Activated T-helper 17 cell treated with anti-CD3 and anti-CD28 coated beads, Interleukin-2, amount 50 U/mL, for 72 hours (primary cell): ENCODE measurements around the gene RHOU. TPM values are rescaled to one million over a fixed set of nuclear protein-coding genes. Genes with fewer than 3 reads are reported as not detected.
"Not testable (repeated sequence)": the region's sequence is repeated elsewhere in the genome, so short reads cannot be mapped to it uniquely, and the experiment has no call there.

ENCODE experiments used
- ATAC-seq: fragments of 150-1000 bp; cut with Tn5 transposase; replicated peaks from 2 replicates; pipeline ENCODE4 v1.10.0; 2021; ENCODE audit warnings: mild to moderate bottlenecking, moderate library complexity
- H3K27ac Mint-ChIP-seq: one replicate; pipeline ENCODE4 v1.8.0; 2022; ENCODE audit warnings: mixed read lengths
- H3K27me3 Mint-ChIP-seq: one replicate; pipeline ENCODE4 v1.8.0; 2022; ENCODE audit warnings: mixed read lengths
- H3K36me3 Mint-ChIP-seq: one replicate; pipeline ENCODE4 v1.8.0; 2022; ENCODE audit warnings: low read depth, mild to moderate bottlenecking, mixed read lengths
- H3K4me1 Mint-ChIP-seq: one replicate; pipeline ENCODE4 v1.8.0; 2022; ENCODE audit warnings: mixed read lengths
- H3K4me3 Mint-ChIP-seq: one replicate; pipeline ENCODE4 v1.8.0; 2022; ENCODE audit warnings: mild to moderate bottlenecking, mixed read lengths
- H3K9me3 Mint-ChIP-seq: one replicate; pipeline ENCODE4 v1.8.0; 2022; ENCODE audit warnings: mixed read lengths
- total RNA-seq, 2 donors: library from RNA; stranded (reverse); gene quantifications; one replicate each; pipeline ENCODE4 v1.2.3, GENCODE V29; 2022

The RHOU gene
- total RNA-seq, 2 donors from 2014 or later, result 1.4 to 2.1 TPM

- Mint-ChIP-seq H3K27me3 (peaks cover 25% of the 10 kb centered on the region), H3K4me3 (no peak overlapping the region), H3K9me3 (peaks cover 8% of the 10 kb centered on the region), H3K36me3 (no peaks in the 10 kb centered on the region), H3K27ac (no peak overlapping the region), H3K4me1 (peaks cover 6% of the 10 kb centered on the region)
- no peak for ATAC-seq
These were observed 23.2 kb downstream of the RHOU start for GRCh38 chr1:228758447-228758846.

GRCh38 chr1:228760979-228761378 lies 25.7 kb downstream of the RHOU start:
- peaks cover 12% of the 10 kb centered on the region for H3K27me3 Mint-ChIP-seq
- ATAC-seq, result no peak
- H3K4me3 Mint-ChIP-seq, result no peak overlapping the region
- H3K9me3 Mint-ChIP-seq, result peaks cover 8% of the 10 kb centered on the region
- H3K27ac Mint-ChIP-seq, result no peak overlapping the region
- H3K36me3 Mint-ChIP-seq, result no peaks in the 10 kb centered on the region
- H3K4me1 Mint-ChIP-seq, result peaks cover 6% of the 10 kb centered on the region

- Mint-ChIP-seq H3K9me3 (no peaks in the 10 kb centered on the region), H3K27ac (no peak overlapping the region), H3K36me3 (no peaks in the 10 kb centered on the region), H3K4me1 (peaks cover 3% of the 10 kb centered on the region), H3K4me3 (no peak overlapping the region), H3K27me3 (peaks cover 3% of the 10 kb centered on the region)
- no peak for ATAC-seq
These were observed 28.3 kb downstream of the RHOU start for GRCh38 chr1:228763561-228763960.

GRCh38 chr1:228765168-228765946 lies 30.1 kb downstream of the RHOU start:
- Mint-ChIP-seq H3K4me3 (peak overlapping the region; percentile 24), H3K4me1 (peaks cover 3% of the 10 kb centered on the region), H3K36me3 (no peaks in the 10 kb centered on the region), H3K9me3 (no peaks in the 10 kb centered on the region), H3K27ac (no peak overlapping the region), H3K27me3 (no peaks in the 10 kb centered on the region)
- ATAC-seq, result peak; percentile 55

GRCh38 chr1:228766788-228767187 lies 31.5 kb downstream of the RHOU start:
- Mint-ChIP-seq H3K27me3 (no peaks in the 10 kb centered on the region), H3K9me3 (no peaks in the 10 kb centered on the region), H3K4me3 (no peak overlapping the region), H3K36me3 (no peaks in the 10 kb centered on the region), H3K27ac (no peak overlapping the region), H3K4me1 (peaks cover 3% of the 10 kb centered on the region)
- ATAC-seq, result no peak

- peaks cover 3% of the 10 kb centered on the region for H3K4me1 Mint-ChIP-seq
- H3K9me3 Mint-ChIP-seq, result no peaks in the 10 kb centered on the region
- no peak overlapping the region for H3K27ac Mint-ChIP-seq
- peak; percentile 35 for ATAC-seq
- H3K4me3 Mint-ChIP-seq, result no peak overlapping the region
- H3K27me3 Mint-ChIP-seq, result no peaks in the 10 kb centered on the region
- H3K36me3 Mint-ChIP-seq, result no peaks in the 10 kb centered on the region
These were observed 32.5 kb downstream of the RHOU start for GRCh38 chr1:228767636-228768354.

GRCh38 chr1:228768355-228769000 lies 33.2 kb downstream of the RHOU start:
- no peaks in the 10 kb centered on the region for H3K36me3 Mint-ChIP-seq
- ATAC-seq, result no peak
- H3K27ac Mint-ChIP-seq, result no peak overlapping the region
- no peaks in the 10 kb centered on the region for H3K9me3 Mint-ChIP-seq
- H3K4me1 Mint-ChIP-seq, result peaks cover 3% of the 10 kb centered on the region
- H3K27me3 Mint-ChIP-seq, result no peaks in the 10 kb centered on the region
- H3K4me3 Mint-ChIP-seq, result no peak overlapping the region

- no peaks in the 10 kb centered on the region for H3K27me3 Mint-ChIP-seq
- no peaks in the 10 kb centered on the region for H3K4me1 Mint-ChIP-seq
- H3K9me3 Mint-ChIP-seq, result no peaks in the 10 kb centered on the region
- no peaks in the 10 kb centered on the region for H3K36me3 Mint-ChIP-seq
- no peak for ATAC-seq
- H3K27ac Mint-ChIP-seq, result no peak overlapping the region
- H3K4me3 Mint-ChIP-seq, result no peak overlapping the region
These were observed 35.5 kb downstream of the RHOU start for GRCh38 chr1:228770779-228771223.

- Mint-ChIP-seq H3K27ac (no peak overlapping the region), H3K9me3 (no peaks in the 10 kb centered on the region), H3K36me3 (no peaks in the 10 kb centered on the region), H3K4me3 (no peak overlapping the region), H3K27me3 (no peaks in the 10 kb centered on the region), H3K4me1 (no peaks in the 10 kb centered on the region)
- ATAC-seq, result no peak
These were observed 37.4 kb downstream of the RHOU start for GRCh38 chr1:228772516-228773212.

GRCh38 chr1:228775946-228776345 lies 40.7 kb downstream of the RHOU start:
- not testable (repeated sequence) for H3K36me3 Mint-ChIP-seq, H3K9me3 Mint-ChIP-seq, H3K27me3 Mint-ChIP-seq, H3K4me1 Mint-ChIP-seq, H3K4me3 Mint-ChIP-seq, H3K27ac Mint-ChIP-seq, ATAC-seq

GRCh38 chr1:228776449-228776848 lies 41.2 kb downstream of the RHOU start:
- H3K4me3 Mint-ChIP-seq, result no peak overlapping the region
- no peaks in the 10 kb centered on the region for H3K4me1 Mint-ChIP-seq
- no peaks in the 10 kb centered on the region for H3K27me3 Mint-ChIP-seq
- H3K27ac Mint-ChIP-seq, result no peak overlapping the region
- ATAC-seq, result no peak
- H3K9me3 Mint-ChIP-seq, result no peaks in the 10 kb centered on the region
- H3K36me3 Mint-ChIP-seq, result no peaks in the 10 kb centered on the region

- H3K4me1 Mint-ChIP-seq, result no peaks in the 10 kb centered on the region
- no peak overlapping the region for H3K4me3 Mint-ChIP-seq
- no peaks in the 10 kb centered on the region for H3K9me3 Mint-ChIP-seq
- no peak for ATAC-seq
- H3K27me3 Mint-ChIP-seq, result no peaks in the 10 kb centered on the region
- H3K27ac Mint-ChIP-seq, result no peak overlapping the region
- no peaks in the 10 kb centered on the region for H3K36me3 Mint-ChIP-seq
These were observed 42.0 kb downstream of the RHOU start for GRCh38 chr1:228777236-228777635.

GRCh38 chr1:228778026-228778425 lies 42.7 kb downstream of the RHOU start:
- no peaks in the 10 kb centered on the region for H3K9me3 Mint-ChIP-seq
- no peaks in the 10 kb centered on the region for H3K36me3 Mint-ChIP-seq
- no peaks in the 10 kb centered on the region for H3K4me1 Mint-ChIP-seq
- H3K4me3 Mint-ChIP-seq, result no peak overlapping the region
- no peaks in the 10 kb centered on the region for H3K27me3 Mint-ChIP-seq
- no peak for ATAC-seq
- H3K27ac Mint-ChIP-seq, result no peak overlapping the region

- Mint-ChIP-seq H3K4me1 (no peaks in the 10 kb centered on the region), H3K36me3 (no peaks in the 10 kb centered on the region), H3K27ac (no peak overlapping the region)
These were observed 43.2 kb downstream of the RHOU start for GRCh38 chr1:228778466-228778865.

More at GRCh38 chr1:228778466-228778865, 43.2 kb downstream of the RHOU start:
- Mint-ChIP-seq H3K4me3 (no peak overlapping the region), H3K9me3 (no peaks in the 10 kb centered on the region), H3K27me3 (no peaks in the 10 kb centered on the region)
- no peak for ATAC-seq
